IMR-90 (cell line): ENCODE data around the gene MAPKAP1.

Source experiments
- BHLHE40 ChIP-seq: fragments of 150-350 bp; IDR thresholded peaks from 2 replicates; pipeline ENCODE4 v1.6.1; 2016; ENCODE audit warnings: mild to moderate bottlenecking, low read depth, low read length
- CEBPB ChIP-seq: IDR thresholded peaks from 2 replicates; pipeline ENCODE4 v1.6.1; 2012; ENCODE audit warnings: low read depth, low read length, improper control_type of control experiment
- FOS ChIP-seq: fragments of 150-350 bp; IDR thresholded peaks from 2 replicates; pipeline ENCODE4 v1.6.1; 2016; ENCODE audit warnings: low read depth, low read length
- MAFK ChIP-seq: IDR thresholded peaks from 2 replicates; pipeline ENCODE4 v1.6.1; 2012; ENCODE audit warnings: low read depth, low read length, improper control_type of control experiment
- POLR2A ChIP-seq: IDR thresholded peaks from 2 replicates; pipeline ENCODE4 v1.6.1; 2012; ENCODE audit warnings: mild to moderate bottlenecking, low read depth, low read length
- RCOR1 ChIP-seq: IDR thresholded peaks from 2 replicates; pipeline ENCODE4 v1.6.1; 2012; ENCODE audit warnings: mild to moderate bottlenecking, low read length, improper control_type of control experiment; ENCODE audit not compliant: insufficient replicate concordance
- RFX5 ChIP-seq: IDR thresholded peaks from 2 replicates; pipeline ENCODE4 v1.8.0; 2012; ENCODE audit warnings: low read depth, mild to moderate bottlenecking, low read length, moderate library complexity
- TF ChIP-seq, protein P1 (sequence below): conservative IDR thresholded peaks from 2 replicates; pipeline ENCODE4 v1.5.1; 2012; ENCODE audit warnings: mild to moderate bottlenecking, low read depth, low read length, improper control_type of control experiment

DNA sequence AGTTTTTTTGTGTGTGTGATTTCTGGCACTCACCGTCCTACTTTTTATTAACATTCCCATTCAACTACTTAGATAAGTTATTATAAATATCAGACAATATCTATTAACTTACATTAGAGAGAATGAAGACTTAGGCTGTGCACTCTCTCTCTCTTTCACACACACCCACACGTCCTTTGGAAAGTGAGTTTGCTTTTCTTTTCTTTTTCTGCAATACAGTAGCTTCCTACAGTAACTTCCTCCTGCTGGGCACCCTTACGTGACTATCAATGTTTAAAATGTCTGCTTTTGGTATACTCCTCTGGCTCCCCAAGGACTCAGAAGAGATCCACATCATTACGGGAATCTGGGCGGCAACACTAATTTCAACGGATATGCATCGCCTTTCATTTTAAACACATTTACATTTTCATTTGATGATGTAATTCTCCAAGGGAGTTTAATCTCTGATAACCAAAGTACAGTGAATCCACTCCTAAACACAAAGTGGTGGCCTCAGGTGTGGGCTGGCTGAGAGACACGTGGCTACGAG is 179.5 kb downstream of the MAPKAP1 start:
- TF ChIP-seq, protein P1, sequence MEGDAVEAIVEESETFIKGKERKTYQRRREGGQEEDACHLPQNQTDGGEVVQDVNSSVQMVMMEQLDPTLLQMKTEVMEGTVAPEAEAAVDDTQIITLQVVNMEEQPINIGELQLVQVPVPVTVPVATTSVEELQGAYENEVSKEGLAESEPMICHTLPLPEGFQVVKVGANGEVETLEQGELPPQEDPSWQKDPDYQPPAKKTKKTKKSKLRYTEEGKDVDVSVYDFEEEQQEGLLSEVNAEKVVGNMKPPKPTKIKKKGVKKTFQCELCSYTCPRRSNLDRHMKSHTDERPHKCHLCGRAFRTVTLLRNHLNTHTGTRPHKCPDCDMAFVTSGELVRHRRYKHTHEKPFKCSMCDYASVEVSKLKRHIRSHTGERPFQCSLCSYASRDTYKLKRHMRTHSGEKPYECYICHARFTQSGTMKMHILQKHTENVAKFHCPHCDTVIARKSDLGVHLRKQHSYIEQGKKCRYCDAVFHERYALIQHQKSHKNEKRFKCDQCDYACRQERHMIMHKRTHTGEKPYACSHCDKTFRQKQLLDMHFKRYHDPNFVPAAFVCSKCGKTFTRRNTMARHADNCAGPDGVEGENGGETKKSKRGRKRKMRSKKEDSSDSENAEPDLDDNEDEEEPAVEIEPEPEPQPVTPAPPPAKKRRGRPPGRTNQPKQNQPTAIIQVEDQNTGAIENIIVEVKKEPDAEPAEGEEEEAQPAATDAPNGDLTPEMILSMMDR, result no peak
- TF ChIP-seq POLR2A, result no peak
- TF ChIP-seq FOS, result no peak
- TF ChIP-seq RFX5, result no peak
- TF ChIP-seq BHLHE40, result no peak
- TF ChIP-seq MAFK, result no peak
- no peak for TF ChIP-seq CEBPB
- no peak for TF ChIP-seq RCOR1
